Right lobe of liver (tissue), 4 donors: ENCODE results near the gene GRAP2.

Experiments used
- CTCF ChIP-seq, 4 donors: fragments of 200-600 bp in 3 of 4; fragments of 450-650 bp in 1 of 4; IDR thresholded peaks; one replicate each; pipeline versions ENCODE4 v1.5.1 to v1.8.0; 2016 to 2022; ENCODE audit warnings: antibody characterized with exemption in 4 of 4, mild to moderate bottlenecking in 2 of 4
- POLR2A ChIP-seq: fragments of 450-650 bp; IDR thresholded peaks from one replicate; pipeline ENCODE4 v1.6.1; 2017; ENCODE audit warnings: antibody characterized with exemption, mild to moderate bottlenecking
- donor health status: DM: no; HTN: no; CAD: no.
- donor health status: DM: no; HTN: no; CAD: no.
- donor health status: DM: no; HTN: yes; CAD: no.

- TF ChIP-seq POLR2A: no peak
- TF ChIP-seq CTCF (IDR thresholded peaks at IDR 0.05): no peak
Observed at GRCh38 chr22:39880722-39881121, 20.2 kb upstream of the GRAP2 start.
